Neural progenitor cell (in vitro differentiated cells): ENCODE measurements around the gene TEX10. TPM values are rescaled to one million over a fixed set of nuclear protein-coding genes. Genes with fewer than 3 reads are reported as not detected.

Experiments used
- DNase-seq: peaks from one replicate; pipeline ENCODE4 v3.0.0-alpha.2; 2016; ENCODE audit warnings: low spot score
- H2AFZ ChIP-seq: fragments of 200-600 bp; sonication (generic); replicated peaks from 2 replicates; pipeline ENCODE4 v1.6.1; 2016; ENCODE audit warnings: antibody characterized with exemption
- H3F3A ChIP-seq: fragments of 200-600 bp; sonication (generic); 2 replicates; pipeline ENCODE4 v1.6.1; 2016; ENCODE audit warnings: antibody characterized with exemption, low read depth
- H3K27ac ChIP-seq: fragments of 200-600 bp; sonication (generic); 2 replicates; pipeline ENCODE4 v1.5.1; 2016; ENCODE audit warnings: mild to moderate bottlenecking
- H3K27me3 ChIP-seq: fragments of 200-600 bp; sonication (generic); 2 replicates; pipeline ENCODE4 v1.6.1; 2016; ENCODE audit warnings: mild to moderate bottlenecking, moderate library complexity
- H3K36me3 ChIP-seq: fragments of 200-600 bp; sonication (generic); 2 replicates; pipeline ENCODE4 v1.5.1; 2016
- H3K4me1 ChIP-seq: fragments of 200-600 bp; sonication (generic); 2 replicates; pipeline ENCODE4 v1.6.1; 2016; ENCODE audit warnings: mixed run types
- H3K4me2 ChIP-seq: fragments of 200-600 bp; sonication (generic); 2 replicates; pipeline ENCODE4 v1.6.1; 2016
- H3K4me3 ChIP-seq: fragments of 200-600 bp; sonication (generic); 2 replicates; pipeline ENCODE4 v1.5.1; 2016
- H3K79me2 ChIP-seq: fragments of 200-600 bp; sonication (generic); 2 replicates; pipeline ENCODE4 v1.6.1; 2016; ENCODE audit warnings: low read depth
- H3K9ac ChIP-seq: fragments of 200-600 bp; sonication (generic); 2 replicates; pipeline ENCODE4 v1.6.1; 2016
- H3K9me3 ChIP-seq: fragments of 200-600 bp; sonication (generic); 2 replicates; pipeline ENCODE4 v1.5.1; 2016; ENCODE audit warnings: low read depth
- H4K20me1 ChIP-seq: fragments of 200-600 bp; sonication (generic); 2 replicates; pipeline ENCODE4 v1.6.1; 2016; ENCODE audit warnings: low read depth
- H3K27ac Mint-ChIP-seq: 3 replicates; pipeline ENCODE4 v1.8.0; 2021; ENCODE audit warnings: mixed read lengths
- H3K27me3 Mint-ChIP-seq: 2 replicates; pipeline ENCODE4 v1.8.0; 2022; ENCODE audit warnings: low read depth, mild to moderate bottlenecking, inconsistent platforms, moderate library complexity, mixed read lengths; ENCODE audit not compliant: insufficient read depth
- H3K36me3 Mint-ChIP-seq: 3 replicates; pipeline ENCODE4 v1.8.0; 2021; ENCODE audit warnings: mixed read lengths
- H3K4me1 Mint-ChIP-seq: 3 replicates; pipeline ENCODE4 v1.8.0; 2021; ENCODE audit warnings: mixed read lengths
- H3K4me3 Mint-ChIP-seq: 3 replicates; pipeline ENCODE4 v1.8.0; 2021; ENCODE audit warnings: mild to moderate bottlenecking, moderate library complexity, mixed read lengths
- H3K9me3 Mint-ChIP-seq: 3 replicates; pipeline ENCODE4 v1.8.0; 2020; ENCODE audit warnings: mixed read lengths
- CTCF ChIP-seq: fragments of 200-600 bp; sonication (generic); IDR thresholded peaks from 2 replicates; pipeline ENCODE4 v1.5.1; 2017; ENCODE audit warnings: antibody characterized with exemption, mild to moderate bottlenecking
- EZH2 ChIP-seq: fragments of 200-600 bp; sonication (generic); IDR thresholded peaks from 2 replicates; pipeline ENCODE4 v1.6.1; 2017; ENCODE audit warnings: antibody characterized with exemption, mild to moderate bottlenecking, moderate library complexity
- EZH2phosphoT487 ChIP-seq: fragments of 200-600 bp; sonication (generic); IDR thresholded peaks from 2 replicates; pipeline ENCODE4 v1.6.1; 2017; ENCODE audit warnings: antibody characterized with exemption
- total RNA-seq: library from RNA; depleted of rRNA; stranded (reverse); fragments of >200 nt; gene quantifications from 2 replicates; pipeline ENCODE4 v1.2.3, GENCODE V29; 2015; ENCODE audit warnings: low replicate concordance

TEX10 gene
- total RNA-seq, 1 donor from 2014 or later, result 71.8 TPM

- Histone ChIP-seq H3K36me3 (peaks cover 76% of the 10 kb centered on the region), H3K27me3 (no peaks in the 10 kb centered on the region)
Measured at GRCh38 chr9:100317706-100318105, 35.0 kb downstream of the TEX10 start.

GRCh38 chr9:100315561-100315960, 37.2 kb downstream of the TEX10 start:
- Histone ChIP-seq H3K4me3 (no peak overlapping the region), H3F3A (no peaks in the 10 kb centered on the region), H3K4me1 (no peaks in the 10 kb centered on the region), H3K36me3 (peaks cover 69% of the 10 kb centered on the region), H3K9ac (no peak overlapping the region), H3K27ac (no peak overlapping the region), H4K20me1 (no peaks in the 10 kb centered on the region), H2AFZ (no peak overlapping the region), H3K27me3 (no peaks in the 10 kb centered on the region), H3K4me2 (no peak overlapping the region), H3K79me2 (peaks cover 86% of the 10 kb centered on the region), H3K9me3 (no peaks in the 10 kb centered on the region)
- no peak for DNase-seq
- H3K9me3 Mint-ChIP-seq, result peaks cover 40% of the 10 kb centered on the region
- no peaks in the 10 kb centered on the region for H3K27me3 Mint-ChIP-seq
- H3K36me3 Mint-ChIP-seq, result peaks cover 65% of the 10 kb centered on the region
- H3K27ac Mint-ChIP-seq, result no peak overlapping the region
- no peak for TF ChIP-seq CTCF
- no peak for TF ChIP-seq EZH2
- no peak for TF ChIP-seq EZH2phosphoT487
- no peaks in the 10 kb centered on the region for H3K4me1 Mint-ChIP-seq
- H3K4me3 Mint-ChIP-seq, result no peak overlapping the region

More at GRCh38 chr9:100317706-100318105, 35.0 kb downstream of the TEX10 start:
- no peak overlapping the region for H3K27ac Mint-ChIP-seq
- no peak overlapping the region for H3K9ac ChIP-seq
- H3K4me1 ChIP-seq, result no peaks in the 10 kb centered on the region
- no peak overlapping the region for H3K4me3 Mint-ChIP-seq
- peaks cover 29% of the 10 kb centered on the region for H3K9me3 Mint-ChIP-seq
- no peak overlapping the region for H2AFZ ChIP-seq
- no peak overlapping the region for H3K4me2 ChIP-seq
- no peak overlapping the region for H3K4me3 ChIP-seq
- H3K27me3 Mint-ChIP-seq, result no peaks in the 10 kb centered on the region
- TF ChIP-seq CTCF, result no peak
- TF ChIP-seq EZH2phosphoT487, result no peak
- H3K36me3 Mint-ChIP-seq, result peaks cover 48% of the 10 kb centered on the region
- H3K79me2 ChIP-seq, result peaks cover 88% of the 10 kb centered on the region
- peaks cover 2% of the 10 kb centered on the region for H4K20me1 ChIP-seq
- H3K4me1 Mint-ChIP-seq, result no peaks in the 10 kb centered on the region
- no peak for DNase-seq
- no peak overlapping the region for H3K27ac ChIP-seq
- peaks cover 3% of the 10 kb centered on the region for H3F3A ChIP-seq
- no peaks in the 10 kb centered on the region for H3K9me3 ChIP-seq

- Histone ChIP-seq H3K27ac (no peak overlapping the region), H3K79me2 (peaks cover 77% of the 10 kb centered on the region), H3K4me1 (no peaks in the 10 kb centered on the region), H3K4me2 (no peak overlapping the region), H3K36me3 (peaks cover 63% of the 10 kb centered on the region), H3K27me3 (no peaks in the 10 kb centered on the region), H3K9me3 (peaks cover 5% of the 10 kb centered on the region), H3F3A (no peaks in the 10 kb centered on the region), H2AFZ (no peak overlapping the region), H3K4me3 (no peak overlapping the region), H4K20me1 (no peaks in the 10 kb centered on the region), H3K9ac (no peak overlapping the region)
- Mint-ChIP-seq H3K27ac (no peak overlapping the region), H3K4me1 (no peaks in the 10 kb centered on the region), H3K36me3 (peaks cover 73% of the 10 kb centered on the region), H3K9me3 (peaks cover 30% of the 10 kb centered on the region), H3K4me3 (no peak overlapping the region), H3K27me3 (no peaks in the 10 kb centered on the region)
- TF ChIP-seq EZH2phosphoT487 (no peak), CTCF (no peak), EZH2 (no peak)
- DNase-seq, result no peak
Measured at GRCh38 chr9:100309992-100310391, 42.8 kb downstream of the TEX10 start.
